HG03439 (cell line): Measurements from ENCODE around the gene DNASE2.
"Not testable (repeated sequence)": the region's sequence is repeated elsewhere in the genome, so short reads cannot be mapped to it uniquely, and the experiment has no call there.

Experiments used
- ATAC-seq: cut with Tn5 transposase; IDR thresholded peaks from one replicate; pipeline ENCODE4 v1.9.1; 2021; ENCODE audit warnings: mild to moderate bottlenecking, moderate library complexity; ENCODE audit not compliant: unreplicated experiment

The DNASE2 gene

GRCh38 chr19:12865746-12866415, 15.4 kb downstream of the DNASE2 start:
- ATAC-seq, result no peak

- no peak for ATAC-seq
These were observed 16.2 kb downstream of the DNASE2 start for GRCh38 chr19:12864721-12865715.

GRCh38 chr19:12864143-12864542, 17.1 kb downstream of the DNASE2 start:
- no peak for ATAC-seq

GRCh38 chr19:12859546-12859945, 21.7 kb downstream of the DNASE2 start:
- no peak for ATAC-seq

- no peak for ATAC-seq
These were observed 23.0 kb downstream of the DNASE2 start for GRCh38 chr19:12858041-12858928.

- no peak for ATAC-seq
These were observed 24.6 kb downstream of the DNASE2 start for GRCh38 chr19:12856653-12857052.

- peak; percentile 69 for ATAC-seq
These were observed 33.8 kb downstream of the DNASE2 start for GRCh38 chr19:12847159-12848139.

- not testable (repeated sequence) for ATAC-seq
These were observed 34.6 kb downstream of the DNASE2 start for GRCh38 chr19:12846613-12847012.

- ATAC-seq, result no peak
These were observed 37.1 kb downstream of the DNASE2 start for GRCh38 chr19:12843999-12844732.

GRCh38 chr19:12843328-12843727, 37.9 kb downstream of the DNASE2 start:
- ATAC-seq, result no peak

GRCh38 chr19:12842511-12842910, 38.7 kb downstream of the DNASE2 start:
- ATAC-seq, result no peak

- no peak for ATAC-seq
These were observed 40.2 kb downstream of the DNASE2 start for GRCh38 chr19:12841094-12841493.

GRCh38 chr19:12840091-12841079, 40.9 kb downstream of the DNASE2 start:
- ATAC-seq, result no peak

- no peak for ATAC-seq
These were observed 42.1 kb downstream of the DNASE2 start for GRCh38 chr19:12838886-12839756.

GRCh38 chr19:12838182-12838885, 42.9 kb downstream of the DNASE2 start, which contains the start of gene MAST1:
TSS of gene MAST1 (plus strand) at chr19:12838515. CDS start at chr19:12838573, 58 bp downstream.
- ATAC-seq, result no peak

- no peak for ATAC-seq
These were observed 44.0 kb downstream of the DNASE2 start for GRCh38 chr19:12837225-12837624.
